Suppressor macrophage treated with lipopolysaccharide for 4 hours (primary cell): ENCODE measurements around the gene EIF3B.
"Not testable (repeated sequence)": the region's sequence is repeated elsewhere in the genome, so short reads cannot be mapped to it uniquely, and the experiment has no call there.

Experiments used
- DNase-seq: peaks from one replicate; pipeline ENCODE4 v3.0.0-alpha.2; 2020

EIF3B gene

DNA sequence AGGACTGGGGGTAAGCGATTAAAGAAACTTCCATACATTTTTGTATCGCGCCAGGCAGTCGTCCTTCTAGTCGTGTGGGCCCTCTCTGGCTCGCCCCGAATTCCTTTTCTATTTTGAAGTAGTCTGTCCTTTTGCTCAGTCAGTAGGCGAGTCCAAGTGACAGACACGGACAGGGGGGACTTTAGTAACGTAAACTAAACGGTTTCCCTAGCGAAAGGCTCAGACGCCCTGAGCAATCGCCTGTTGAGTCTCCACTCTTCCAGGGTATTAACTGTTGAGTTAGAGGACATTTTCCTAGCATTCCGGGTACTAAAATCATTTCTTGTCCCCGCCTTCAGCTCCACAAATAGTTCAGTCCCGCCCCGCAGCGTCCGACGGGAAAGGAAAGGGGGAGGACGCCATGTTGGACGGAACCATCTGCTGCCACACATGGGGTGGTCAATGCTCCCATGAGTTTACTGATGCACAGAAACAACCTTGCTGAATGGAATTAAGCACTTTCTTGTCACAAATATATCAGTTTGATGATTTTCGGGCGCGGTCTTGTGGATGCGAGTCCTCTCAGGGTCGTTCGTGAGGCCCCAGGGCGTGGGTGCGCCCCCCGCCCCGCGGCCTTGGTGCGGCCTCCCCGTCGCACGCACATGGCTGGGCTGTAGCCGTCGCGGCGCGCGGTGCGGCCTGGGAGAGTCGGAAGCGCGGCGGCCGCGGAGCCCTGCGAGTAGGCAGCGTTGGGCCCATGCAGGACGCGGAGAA, at the start of gene EIF3B:
EIF3B (plus strand) TSS at position 642 of the 753 bp plus-strand sequence; CDS start at position 737, 95 bp downstream.
- peak; percentile 96 for DNase-seq

GRCh38 chr7:2305258-2305657, 49.4 kb upstream of the EIF3B start:
- not testable (repeated sequence) for DNase-seq

DNA sequence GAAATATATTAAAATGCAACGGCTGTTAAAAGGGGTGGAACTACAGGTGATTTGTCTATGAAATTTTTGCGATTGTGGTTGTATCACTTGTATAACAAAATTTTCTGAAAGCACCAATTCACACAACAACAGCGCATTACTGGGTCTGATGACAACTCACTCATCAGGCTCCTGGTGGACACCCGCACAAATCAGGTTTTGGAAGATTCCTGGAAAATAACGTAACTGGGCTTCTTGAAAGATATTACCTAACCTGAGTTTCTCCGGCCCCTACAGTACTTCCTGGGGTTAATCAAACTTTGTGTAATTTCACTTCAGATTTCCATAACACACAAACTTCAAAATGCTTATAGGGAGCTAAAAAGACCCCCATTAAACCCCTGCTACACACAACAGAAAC, 47.9 kb upstream of the EIF3B start:
- DNase-seq, result no peak

DNA sequence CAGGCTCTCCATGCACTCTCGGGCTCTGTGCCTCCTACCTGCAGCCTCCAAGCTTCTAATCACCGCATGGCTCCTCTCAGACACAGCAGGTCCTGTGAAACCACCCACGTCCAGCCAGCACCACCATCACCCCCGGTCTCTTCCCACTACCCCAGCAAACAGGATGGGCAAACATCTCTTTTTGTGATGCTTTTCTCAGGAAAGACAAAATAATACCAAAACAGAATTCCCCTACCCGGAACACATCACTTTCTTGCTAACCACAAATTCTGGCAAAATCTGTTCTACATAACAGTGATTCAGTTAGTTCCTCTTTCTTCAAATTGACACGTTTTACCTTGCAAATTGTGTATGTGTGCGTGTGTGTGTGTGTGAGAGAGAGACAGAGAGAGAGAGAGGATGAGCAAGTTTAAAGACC, 46.9 kb upstream of the EIF3B start:
- DNase-seq, result peak; percentile 73

DNA sequence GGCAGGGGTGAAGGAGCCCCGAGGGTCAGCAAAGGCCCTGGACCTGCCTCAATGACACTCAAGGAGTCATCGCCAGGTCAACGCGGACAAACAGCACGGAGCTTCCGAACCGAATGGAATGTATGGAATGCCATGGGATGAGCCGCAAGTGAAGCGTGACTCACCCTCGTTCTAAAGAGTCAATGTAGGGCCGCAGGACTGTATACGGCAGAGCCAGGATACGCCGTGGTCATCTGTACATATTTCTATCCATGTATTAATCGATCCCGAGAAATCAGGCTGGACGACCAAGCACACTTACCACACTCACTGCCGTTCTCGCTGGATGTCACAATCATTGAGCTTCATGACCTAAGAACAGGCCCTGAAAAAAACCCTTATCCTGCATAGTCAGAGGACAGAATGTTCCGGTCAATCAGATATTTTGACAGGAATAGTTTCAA, 44.7 kb upstream of the EIF3B start:
- no peak for DNase-seq

DNA sequence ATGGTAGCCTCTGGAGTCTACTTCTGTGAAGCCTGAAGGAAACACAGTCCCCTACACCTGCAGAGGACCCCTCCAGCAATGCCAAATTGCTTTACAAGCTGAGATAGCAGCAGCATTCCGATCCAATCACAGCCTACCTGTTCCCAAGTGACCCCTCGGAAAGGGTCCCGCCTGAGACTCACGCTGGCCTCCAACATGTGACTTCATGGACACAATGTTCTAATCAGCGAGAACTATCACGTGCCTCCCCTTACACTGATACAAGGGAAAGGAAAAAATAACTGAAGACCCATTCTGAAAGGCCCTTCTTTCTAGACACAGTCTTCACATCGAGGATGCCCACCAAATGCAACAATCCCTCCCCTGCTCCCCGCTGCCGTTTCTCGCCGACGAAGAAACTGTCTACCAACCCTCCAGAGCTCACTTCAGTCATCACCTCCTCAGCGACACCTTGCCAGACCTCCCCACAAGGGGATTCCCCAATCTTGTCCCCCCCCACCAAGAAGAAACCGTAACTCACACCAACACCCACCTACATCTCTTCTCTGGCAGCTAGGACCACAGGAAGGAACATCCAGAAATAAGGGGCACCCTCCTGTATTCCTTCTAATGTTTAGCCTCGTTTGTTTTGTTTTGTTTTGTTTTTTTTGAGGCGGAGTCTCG, 42.2 kb upstream of the EIF3B start:
- no peak for DNase-seq

DNA sequence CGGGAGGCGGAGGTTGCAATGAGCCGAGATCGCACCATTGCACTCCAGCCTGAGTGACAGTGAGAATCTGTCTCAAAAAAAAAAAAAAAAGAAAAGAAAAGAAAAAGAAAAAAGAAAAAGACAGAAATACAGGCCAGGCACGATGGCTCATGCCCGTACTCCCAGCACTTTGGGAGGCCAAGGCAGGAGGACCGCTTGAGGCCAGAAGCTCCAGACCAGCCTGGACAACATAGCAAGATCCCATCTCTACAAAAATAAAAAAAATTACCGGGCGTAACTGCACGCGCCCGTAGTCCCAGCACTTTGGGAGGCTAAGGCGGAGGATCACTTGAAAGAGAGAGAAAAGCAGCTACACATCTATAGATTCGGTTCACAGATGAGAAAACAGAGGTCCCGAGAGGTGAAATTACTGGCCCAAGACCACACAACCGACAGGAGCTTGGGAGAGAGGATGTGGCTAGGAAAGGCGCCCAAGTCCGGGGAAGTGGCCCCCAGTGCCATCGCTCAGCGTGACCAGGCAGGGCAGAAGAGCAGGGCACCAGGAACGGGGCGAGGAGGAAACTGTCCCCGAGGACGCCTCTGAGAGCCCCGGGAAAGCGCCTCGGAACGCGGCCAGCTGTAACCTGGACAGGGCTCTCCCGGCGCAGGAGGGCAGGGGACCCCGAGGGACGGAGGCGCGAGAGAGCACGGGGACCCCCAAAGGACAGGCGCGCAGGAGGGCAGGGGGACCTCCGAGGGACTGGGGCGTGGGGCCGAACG, 41.0 kb upstream of the EIF3B start:
- peak; percentile 50 for DNase-seq

DNA sequence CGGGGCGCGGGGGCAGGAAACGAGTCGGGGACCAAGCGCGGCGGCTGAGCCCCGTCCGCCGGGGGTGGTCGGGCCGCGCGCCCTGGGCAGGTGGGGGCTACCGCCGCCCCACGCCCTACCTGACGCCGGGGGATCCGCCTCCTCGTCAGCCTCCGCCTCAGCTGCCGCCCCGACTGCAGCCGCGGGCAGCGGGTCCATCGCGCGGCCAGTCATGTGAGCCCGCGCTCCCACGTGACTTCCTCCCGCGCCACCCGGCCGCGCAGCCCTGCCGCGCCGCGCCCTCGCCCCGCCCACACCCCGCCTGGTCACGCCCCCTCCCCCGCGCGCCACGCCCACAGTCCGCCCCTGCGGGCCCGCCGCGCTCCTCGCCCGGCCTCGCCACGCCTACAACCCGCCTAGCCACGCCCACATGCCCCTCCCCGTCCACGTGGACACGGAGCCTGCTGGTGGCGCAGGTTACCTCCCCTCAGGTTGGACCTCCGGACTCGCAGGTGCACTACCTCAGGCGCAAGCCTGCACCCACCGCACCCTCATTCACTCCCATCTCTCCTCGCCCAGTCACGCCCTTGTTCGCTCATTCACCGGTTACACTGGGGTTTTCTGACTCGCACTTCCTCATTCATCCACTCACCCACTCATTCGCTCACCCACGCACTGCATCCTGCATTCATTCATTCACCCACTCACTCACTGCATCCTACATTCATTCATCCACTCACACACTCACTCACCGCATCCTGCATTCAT, 40.2 kb upstream of the EIF3B start, which contains the start of gene SNX8:
SNX8 (minus strand) TSS at position 233 of the 747 bp plus-strand sequence; CDS start at position 213, 20 bp downstream.
- peak; percentile 92 for DNase-seq

DNA sequence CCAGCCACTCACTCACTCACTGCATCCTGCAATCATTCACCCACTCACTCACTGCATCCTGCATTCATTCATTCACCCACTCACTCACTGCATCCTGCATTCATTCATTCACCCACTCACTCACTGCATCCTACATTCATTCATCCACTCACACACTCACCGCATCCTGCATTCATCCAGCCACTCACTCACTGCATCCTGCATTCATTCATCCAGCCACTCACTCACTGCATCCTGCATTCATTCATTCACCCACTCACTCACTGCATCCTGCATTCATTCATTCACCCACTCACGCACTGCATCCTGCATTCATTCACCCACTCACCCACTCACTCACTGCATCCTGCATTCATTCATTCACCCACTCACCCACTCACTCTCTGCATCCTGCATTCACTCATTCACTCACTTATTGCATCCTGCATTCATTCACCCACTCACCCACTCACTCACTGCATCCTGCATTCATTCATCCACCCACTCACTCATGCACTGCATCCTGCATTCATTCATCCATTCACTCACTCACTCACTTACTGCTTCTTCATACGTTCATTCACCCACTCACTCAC, 39.6 kb upstream of the EIF3B start:
- not testable (repeated sequence) for DNase-seq

DNA sequence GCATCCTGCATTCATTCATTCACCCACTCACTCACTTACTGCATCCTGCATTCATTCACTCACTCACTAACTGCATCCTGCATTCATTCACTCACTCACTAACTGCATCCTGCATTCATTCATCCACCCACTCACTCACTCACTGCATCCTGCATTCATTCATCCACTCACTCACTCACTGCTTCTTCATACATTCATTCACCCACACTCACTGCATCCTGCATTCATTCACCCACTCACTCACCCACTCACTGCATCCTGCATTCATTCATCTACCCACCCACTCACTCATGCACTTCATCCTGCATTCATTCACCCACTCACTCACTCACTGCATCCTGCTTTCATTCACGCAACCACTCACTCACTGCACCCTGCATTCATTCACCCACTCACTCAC, 38.8 kb upstream of the EIF3B start:
- DNase-seq, result no peak

GRCh38 chr7:2316578-2316977, 38.0 kb upstream of the EIF3B start:
- no peak for DNase-seq

GRCh38 chr7:2317556-2318293, 36.9 kb upstream of the EIF3B start:
- DNase-seq, result no peak

DNA sequence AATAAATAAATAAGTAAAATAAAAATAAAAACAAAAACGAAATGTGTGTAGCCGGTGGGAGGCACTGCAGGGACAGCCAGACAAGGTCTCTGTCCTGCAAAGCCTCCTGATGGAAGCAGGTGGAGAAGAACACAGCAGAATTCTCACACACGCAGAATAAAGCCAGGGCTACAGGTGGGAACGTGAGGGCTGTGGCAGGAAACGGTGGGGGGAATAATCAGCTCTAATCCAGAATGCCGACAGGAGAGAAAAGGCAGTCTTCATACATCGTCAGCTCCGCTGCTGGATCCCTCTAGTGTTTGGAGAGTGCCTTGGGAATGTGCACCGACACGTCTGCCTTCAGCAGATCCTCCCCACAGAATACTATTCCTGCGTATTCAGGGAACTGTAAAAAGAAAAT, 33.6 kb upstream of the EIF3B start:
- no peak for DNase-seq

GRCh38 chr7:2325162-2325561, 29.5 kb upstream of the EIF3B start:
- peak; percentile 68 for DNase-seq

DNA sequence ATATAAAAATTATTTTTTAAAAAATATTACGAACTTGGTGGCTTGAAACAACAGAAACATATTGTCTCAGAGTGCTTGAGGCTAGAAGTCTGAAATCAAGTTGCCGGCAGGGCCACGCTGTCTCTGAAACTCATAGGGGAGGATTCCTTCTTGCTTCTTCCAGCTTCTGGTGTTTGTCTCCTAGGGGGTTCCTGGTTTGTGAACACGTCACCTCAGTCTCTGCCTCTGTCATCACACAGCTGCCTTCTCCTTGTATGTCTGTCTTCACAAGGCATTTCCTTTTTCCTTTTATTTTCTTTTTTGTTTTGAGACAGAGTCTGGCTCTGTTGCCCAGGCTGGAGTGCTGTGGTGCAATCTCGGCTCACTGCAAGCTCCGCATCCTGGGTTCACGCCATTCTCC, 27.7 kb upstream of the EIF3B start:
- peak; percentile 76 for DNase-seq

DNA sequence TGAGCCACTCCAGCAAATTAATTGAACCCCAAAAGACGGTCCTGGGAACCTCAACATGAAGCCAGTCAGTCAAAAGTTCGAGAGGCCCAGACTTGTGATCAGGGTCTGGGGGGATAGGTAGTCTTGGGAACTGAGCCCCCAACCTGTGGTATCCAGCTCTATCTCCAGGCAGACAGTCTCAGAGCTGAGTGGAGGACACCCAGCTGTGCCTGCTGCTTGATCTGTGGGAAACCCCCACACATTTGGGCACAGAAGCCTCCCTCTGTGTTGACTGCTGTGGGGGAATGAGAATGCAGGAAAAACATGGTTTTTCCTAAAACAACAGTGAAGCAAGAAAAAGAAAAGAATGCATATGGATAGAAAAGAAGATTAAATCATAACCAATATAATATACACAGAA, 24.1 kb upstream of the EIF3B start:
- no peak for DNase-seq

DNA sequence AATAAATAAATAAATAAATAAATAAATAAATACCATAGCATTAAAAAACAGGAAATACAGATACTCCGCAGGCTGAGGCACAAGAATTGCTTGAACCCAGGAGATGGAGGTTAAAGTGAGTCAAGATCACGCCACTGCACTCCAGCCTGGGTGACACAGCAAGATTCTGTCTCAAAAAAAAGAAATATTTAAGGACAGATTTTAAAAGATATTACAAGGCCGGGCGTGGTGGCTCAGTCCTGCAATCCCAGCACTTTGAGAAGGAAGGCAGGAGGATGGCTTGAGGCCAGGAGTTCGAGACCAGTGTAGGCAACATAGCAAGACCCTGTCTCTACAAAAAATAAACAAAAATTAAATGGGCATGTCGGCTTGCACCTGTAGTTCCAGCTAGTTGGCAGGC, 22.9 kb upstream of the EIF3B start:
- DNase-seq, result peak; percentile 12

- not testable (repeated sequence) for DNase-seq
Observed at GRCh38 chr7:2332606-2333231, 21.9 kb upstream of the EIF3B start.

DNA sequence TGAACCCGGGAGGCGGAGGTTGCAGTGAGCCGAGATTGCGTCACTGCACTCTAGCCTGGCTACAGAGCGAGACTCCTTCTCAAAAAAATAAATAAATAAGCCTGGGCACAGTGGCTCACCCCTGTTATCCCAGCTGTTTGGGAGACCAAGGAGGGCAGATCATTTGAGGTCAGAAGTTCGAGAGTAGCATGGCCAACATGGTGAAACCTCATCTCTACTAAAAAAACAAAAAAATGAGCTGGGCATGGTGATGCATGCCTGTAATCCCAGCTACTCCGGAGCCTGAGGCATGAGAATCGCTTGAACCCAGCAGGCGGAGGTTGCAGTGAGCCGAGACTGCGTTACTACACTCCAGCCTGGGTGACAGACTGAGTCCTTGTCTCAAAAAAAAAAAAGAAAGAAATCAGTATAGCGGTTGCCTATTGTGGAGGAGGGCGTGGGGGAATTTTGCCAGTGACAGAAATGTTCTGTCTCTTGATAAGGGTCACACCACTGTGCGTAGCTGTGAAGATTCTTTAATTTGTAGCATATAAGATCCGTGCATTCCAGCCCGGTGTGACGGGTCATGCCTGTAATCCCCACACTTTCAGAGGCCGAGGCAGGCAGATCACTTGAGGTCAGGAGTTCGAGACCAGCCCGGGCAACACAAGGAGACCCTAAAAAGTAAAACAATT, 17.9 kb upstream of the EIF3B start:
- no peak for DNase-seq

DNA sequence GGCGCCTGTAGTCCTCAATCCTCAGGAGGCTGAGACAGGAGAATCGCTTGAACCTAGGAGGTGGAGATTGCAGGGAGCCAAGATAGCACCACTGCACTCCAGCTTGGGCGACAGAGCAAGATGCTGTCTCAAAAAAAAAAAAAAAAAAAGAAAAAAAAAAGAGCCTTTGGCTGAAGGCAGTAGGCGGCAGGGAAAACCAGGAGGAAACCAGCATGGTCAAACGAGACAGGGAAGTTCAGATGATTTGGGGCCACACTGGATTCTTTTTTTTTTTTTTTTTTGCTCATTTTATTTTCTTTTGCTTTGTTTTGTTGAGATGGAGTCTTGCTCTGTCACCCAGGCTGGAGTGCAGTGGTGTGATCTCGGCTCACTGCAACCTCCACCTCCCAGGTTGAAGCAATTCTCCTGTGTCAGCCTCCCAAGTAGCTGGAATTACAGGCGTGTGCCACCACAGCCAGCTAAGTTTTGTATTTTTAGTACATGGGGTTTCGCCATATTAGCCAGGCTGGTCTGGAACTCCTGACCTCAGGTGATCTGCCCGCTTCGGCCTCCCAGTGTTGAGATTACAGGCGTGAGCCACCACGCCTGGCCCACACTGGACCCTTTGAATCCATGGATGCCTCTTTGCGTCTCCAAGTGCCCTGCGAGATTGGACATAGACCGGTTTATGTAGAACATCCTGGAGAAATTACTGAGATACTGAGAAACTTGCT, 7.1 kb upstream of the EIF3B start:
- DNase-seq, result peak; percentile 36
